ENCODE results near the gene FAM83C.
A peak's percentile ranks its signal among the peaks of the same experiment; 100 is the strongest.

FAM83C gene

GRCh38 chr20:35291654-35292503 lies at the start of gene FAM83C:
FAM83C (minus strand) TSS chr20:35292425; CDS start chr20:35292304, 121 bp downstream.
- DNase-seq (ENCODE audit: low read depth in 3 of 3): no peak

- no peak for DNase-seq (ENCODE audit: low read depth in 3 of 3)
These were observed 49.3 kb upstream of the FAM83C start for GRCh38 chr20:35341366-35342028.

GRCh38 chr20:35340436-35340835 lies 48.2 kb upstream of the FAM83C start:
- DNase-seq (ENCODE audit: low read depth in 3 of 3): no peak

GRCh38 chr20:35339636-35340035 lies 47.4 kb upstream of the FAM83C start:
- no peak for DNase-seq (ENCODE audit: low read depth in 3 of 3)

- no peak for DNase-seq (ENCODE audit: low read depth in 3 of 3)
These were observed 46.8 kb upstream of the FAM83C start for GRCh38 chr20:35339007-35339406.

- no peak for DNase-seq (ENCODE audit: low read depth in 3 of 3)
These were observed 42.3 kb upstream of the FAM83C start for GRCh38 chr20:35334311-35335101.

GRCh38 chr20:35333606-35334005 lies 41.4 kb upstream of the FAM83C start:
- DNase-seq (ENCODE audit: low read depth in 3 of 3): no peak

GRCh38 chr20:35332540-35333200 lies 40.4 kb upstream of the FAM83C start:
- DNase-seq (ENCODE audit: low read depth in 3 of 3): no peak

- DNase-seq (ENCODE audit: low read depth in 3 of 3): peak in 2 of 3 experiments; percentile 27 to 58
These were observed 37.4 kb upstream of the FAM83C start for GRCh38 chr20:35329435-35330139.

- DNase-seq (ENCODE audit: low read depth in 3 of 3): no peak
These were observed 36.5 kb upstream of the FAM83C start for GRCh38 chr20:35328689-35329088.

- DNase-seq (ENCODE audit: low read depth in 3 of 3): no peak
These were observed 36.0 kb upstream of the FAM83C start for GRCh38 chr20:35328095-35328685.

- DNase-seq (ENCODE audit: low read depth in 3 of 3): no peak
These were observed 35.1 kb upstream of the FAM83C start for GRCh38 chr20:35327074-35327976.

- DNase-seq (ENCODE audit: low read depth in 3 of 3): no peak
These were observed 34.5 kb upstream of the FAM83C start for GRCh38 chr20:35326740-35327073.

- DNase-seq (ENCODE audit: low read depth in 3 of 3): no peak
These were observed 34.0 kb upstream of the FAM83C start for GRCh38 chr20:35326021-35326739.

- no peak for DNase-seq (ENCODE audit: low read depth in 3 of 3)
These were observed 33.2 kb upstream of the FAM83C start for GRCh38 chr20:35325401-35325800.

GRCh38 chr20:35320396-35321126 lies 28.3 kb upstream of the FAM83C start:
- DNase-seq (ENCODE audit: low read depth in 3 of 3): no peak

- DNase-seq (ENCODE audit: low read depth in 3 of 3): no peak
These were observed 27.6 kb upstream of the FAM83C start for GRCh38 chr20:35319871-35320197.

- no peak for DNase-seq (ENCODE audit: low read depth in 3 of 3)
These were observed 27.1 kb upstream of the FAM83C start for GRCh38 chr20:35319192-35319870.
